GM18858 (cell line): ENCODE measurements around the gene WFS1.

Experiments
- ATAC-seq: cut with Tn5 transposase; IDR thresholded peaks from one replicate; pipeline ENCODE4 v1.9.1; 2021; ENCODE audit not compliant: unreplicated experiment

WFS1 gene

GRCh38 chr4:6324461-6324998 is 54.9 kb downstream of the WFS1 start:
- no peak for ATAC-seq

GRCh38 chr4:6324999-6325787 is 55.5 kb downstream of the WFS1 start:
- no peak for ATAC-seq

GRCh38 chr4:6325788-6326290 is 56.2 kb downstream of the WFS1 start:
- ATAC-seq, result no peak

GRCh38 chr4:6326312-6327060 is 56.8 kb downstream of the WFS1 start:
- no peak for ATAC-seq

GRCh38 chr4:6327220-6327917 is 57.7 kb downstream of the WFS1 start:
- ATAC-seq, result no peak

GRCh38 chr4:6328526-6328925 is 58.9 kb downstream of the WFS1 start:
- no peak for ATAC-seq

GRCh38 chr4:6329478-6330383 is 60.1 kb downstream of the WFS1 start:
- no peak for ATAC-seq

- ATAC-seq, result no peak
Observed at GRCh38 chr4:6330384-6330767, 60.7 kb downstream of the WFS1 start.

- no peak for ATAC-seq
Observed at GRCh38 chr4:6331018-6331417, 61.4 kb downstream of the WFS1 start.

GRCh38 chr4:6331468-6331867 is 61.8 kb downstream of the WFS1 start:
- no peak for ATAC-seq

GRCh38 chr4:6332042-6332668 is 62.5 kb downstream of the WFS1 start:
- no peak for ATAC-seq

- no peak for ATAC-seq
Observed at GRCh38 chr4:6332669-6333050, 63.0 kb downstream of the WFS1 start.

- no peak for ATAC-seq
Observed at GRCh38 chr4:6333301-6334202, 63.9 kb downstream of the WFS1 start.

- ATAC-seq, result no peak
Observed at GRCh38 chr4:6334203-6334887, 64.7 kb downstream of the WFS1 start.

- no peak for ATAC-seq
Observed at GRCh38 chr4:6335040-6335590, 65.5 kb downstream of the WFS1 start.

GRCh38 chr4:6336166-6336565 is 66.5 kb downstream of the WFS1 start:
- no peak for ATAC-seq

- ATAC-seq, result no peak
Observed at GRCh38 chr4:6337331-6337935, 67.8 kb downstream of the WFS1 start.
